Loucy (cell line): Measurements from ENCODE around the gene NXNL1.

Source experiments
- H2AFZ ChIP-seq: fragments of 200-600 bp; sonication (generic); 2 replicates; pipeline ENCODE4 v1.6.0; 2016; ENCODE audit warnings: antibody characterized with exemption, mild to moderate bottlenecking, low read length, moderate library complexity
- H3F3A ChIP-seq: fragments of 200-600 bp; 2 replicates; pipeline ENCODE4 v1.6.0; 2016; ENCODE audit warnings: antibody characterized with exemption, low read depth, mild to moderate bottlenecking
- H3K27me3 ChIP-seq: fragments of 200-600 bp; sonication (generic); 2 replicates; pipeline ENCODE4 v1.6.1; 2014; ENCODE audit warnings: low read length, mild to moderate bottlenecking; ENCODE audit not compliant: insufficient read depth, poor library complexity, severe bottlenecking
- H3K36me3 ChIP-seq: fragments of 200-600 bp; sonication (generic); 2 replicates; pipeline ENCODE4 v1.6.1; 2016; ENCODE audit warnings: low read length; ENCODE audit not compliant: insufficient read depth
- H3K4me1 ChIP-seq: fragments of 200-600 bp; sonication (generic); 2 replicates; pipeline ENCODE4 v1.5.1; 2014; ENCODE audit warnings: low read length, mild to moderate bottlenecking; ENCODE audit not compliant: insufficient read depth, poor library complexity, severe bottlenecking
- H3K4me2 ChIP-seq: fragments of 200-600 bp; sonication (generic); 2 replicates; pipeline ENCODE4 v1.6.0; 2014; ENCODE audit warnings: antibody characterized with exemption, low read length, low read depth, mild to moderate bottlenecking; ENCODE audit not compliant: poor library complexity, severe bottlenecking
- H3K4me3 ChIP-seq: fragments of 200-600 bp; sonication (generic); 2 replicates; pipeline ENCODE4 v1.5.1; 2014; ENCODE audit warnings: low read length, mild to moderate bottlenecking, mixed read lengths; ENCODE audit not compliant: poor library complexity, severe bottlenecking
- H3K79me2 ChIP-seq: fragments of 200-600 bp; sonication (generic); 2 replicates; pipeline ENCODE4 v1.6.1; 2014; ENCODE audit warnings: low read length; ENCODE audit not compliant: insufficient read depth
- H3K9ac ChIP-seq: fragments of 200-600 bp; sonication (generic); 2 replicates; pipeline ENCODE4 v1.6.0; 2014; ENCODE audit warnings: mild to moderate bottlenecking, low read depth, low read length, moderate library complexity; ENCODE audit not compliant: poor library complexity, severe bottlenecking
- H3K9me2 ChIP-seq: fragments of 200-600 bp; sonication (generic); replicated peaks from 2 replicates; pipeline ENCODE4 v1.6.1; 2016; ENCODE audit warnings: low read depth, low read length, mixed read lengths
- H3K9me3 ChIP-seq: fragments of 200-600 bp; sonication (generic); 2 replicates; pipeline ENCODE4 v1.6.1; 2014; ENCODE audit warnings: mild to moderate bottlenecking, antibody characterized with exemption, low read length, low read depth; ENCODE audit not compliant: insufficient read depth
- H4K20me1 ChIP-seq: fragments of 200-600 bp; sonication (generic); 2 replicates; pipeline ENCODE4 v1.6.0; 2014; ENCODE audit warnings: antibody characterized with exemption, low read length, mild to moderate bottlenecking; ENCODE audit not compliant: insufficient read depth, poor library complexity, severe bottlenecking
- EZH2phosphoT487 ChIP-seq: fragments of 200-600 bp; IDR thresholded peaks from 2 replicates; pipeline ENCODE4 v1.6.1; 2018; ENCODE audit warnings: antibody characterized with exemption, mild to moderate bottlenecking, moderate library complexity, borderline replicate concordance
- TF ChIP-seq, protein P1 (sequence below): fragments of 200-600 bp; sonication (generic); conservative IDR thresholded peaks from 2 replicates; pipeline ENCODE4 v1.5.1; 2014; ENCODE audit warnings: mild to moderate bottlenecking, antibody characterized with exemption, low read length

Gene NXNL1

DNA sequence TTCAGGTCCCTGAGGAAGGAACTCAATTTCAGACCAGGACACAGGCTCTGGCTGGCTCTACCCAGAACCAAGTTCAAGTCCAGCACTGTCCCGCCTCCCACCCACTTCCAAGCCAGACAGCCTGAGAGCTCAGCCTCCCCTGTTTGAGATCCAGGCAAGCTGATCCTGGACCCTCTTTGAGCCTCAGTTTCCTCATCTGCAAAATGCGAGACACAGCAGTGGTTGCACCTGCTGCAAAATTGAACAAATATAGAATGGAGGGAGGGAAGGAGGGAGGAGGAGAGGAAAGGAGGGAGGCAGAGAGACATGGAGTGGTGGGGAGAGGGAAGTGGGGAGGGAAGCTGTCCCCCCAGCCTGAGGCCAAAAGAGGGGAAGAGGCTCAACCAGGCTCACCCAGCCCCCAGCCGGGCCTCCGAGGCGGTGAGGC is 13.0 kb downstream of the NXNL1 start:
- Histone ChIP-seq H3K9ac (no peak overlapping the region), H2AFZ (no peak overlapping the region), H3F3A (peaks cover 4% of the 10 kb centered on the region; the same call in 1 of the 2 replicates), H3K4me3 (peak overlapping the region; percentile 40), H3K4me1 (peaks cover 12% of the 10 kb centered on the region), H3K9me3 (no peaks in the 10 kb centered on the region), H3K36me3 (no peaks in the 10 kb centered on the region), H3K27me3 (no peaks in the 10 kb centered on the region), H3K4me2 (peak overlapping the region; percentile 63), H4K20me1 (no peaks in the 10 kb centered on the region), H3K79me2 (no peaks in the 10 kb centered on the region), H3K9me2 (no peaks in the 10 kb centered on the region)
- TF ChIP-seq EZH2phosphoT487: no peak
- TF ChIP-seq, protein P1, sequence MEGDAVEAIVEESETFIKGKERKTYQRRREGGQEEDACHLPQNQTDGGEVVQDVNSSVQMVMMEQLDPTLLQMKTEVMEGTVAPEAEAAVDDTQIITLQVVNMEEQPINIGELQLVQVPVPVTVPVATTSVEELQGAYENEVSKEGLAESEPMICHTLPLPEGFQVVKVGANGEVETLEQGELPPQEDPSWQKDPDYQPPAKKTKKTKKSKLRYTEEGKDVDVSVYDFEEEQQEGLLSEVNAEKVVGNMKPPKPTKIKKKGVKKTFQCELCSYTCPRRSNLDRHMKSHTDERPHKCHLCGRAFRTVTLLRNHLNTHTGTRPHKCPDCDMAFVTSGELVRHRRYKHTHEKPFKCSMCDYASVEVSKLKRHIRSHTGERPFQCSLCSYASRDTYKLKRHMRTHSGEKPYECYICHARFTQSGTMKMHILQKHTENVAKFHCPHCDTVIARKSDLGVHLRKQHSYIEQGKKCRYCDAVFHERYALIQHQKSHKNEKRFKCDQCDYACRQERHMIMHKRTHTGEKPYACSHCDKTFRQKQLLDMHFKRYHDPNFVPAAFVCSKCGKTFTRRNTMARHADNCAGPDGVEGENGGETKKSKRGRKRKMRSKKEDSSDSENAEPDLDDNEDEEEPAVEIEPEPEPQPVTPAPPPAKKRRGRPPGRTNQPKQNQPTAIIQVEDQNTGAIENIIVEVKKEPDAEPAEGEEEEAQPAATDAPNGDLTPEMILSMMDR: no peak

DNA sequence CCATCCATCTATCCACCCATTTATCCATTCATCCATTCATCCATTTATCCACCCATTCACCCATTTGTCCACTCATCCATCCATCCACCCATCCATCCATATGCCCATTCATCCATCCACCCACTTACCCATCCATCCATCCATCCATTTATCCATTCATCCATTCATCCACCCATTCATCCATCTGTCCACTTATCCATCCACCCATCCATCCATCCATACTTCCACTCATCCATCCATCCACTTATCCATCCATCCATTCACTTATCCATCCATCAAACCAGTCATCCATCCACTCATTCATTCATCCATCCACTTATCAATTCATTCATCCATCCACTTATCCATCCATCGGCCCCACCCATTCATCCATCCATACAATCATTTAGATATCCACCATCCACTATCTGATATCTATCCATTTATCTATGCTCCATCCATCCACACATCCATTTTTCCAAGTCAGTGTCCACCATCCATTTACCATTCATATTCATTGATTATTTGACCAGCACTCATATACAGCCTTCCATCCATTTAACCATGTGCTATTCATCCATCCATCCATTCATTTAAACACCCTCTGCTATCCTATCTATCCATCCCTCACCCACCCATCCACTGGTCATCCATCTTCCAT is 15.1 kb downstream of the NXNL1 start:
- no peak overlapping the region for H3K9ac ChIP-seq
- no peak overlapping the region for H3K4me2 ChIP-seq
- no peaks in the 10 kb centered on the region for H3K27me3 ChIP-seq
- no peaks in the 10 kb centered on the region for H3K9me3 ChIP-seq
- H3K4me1 ChIP-seq: peaks cover 6% of the 10 kb centered on the region
- no peaks in the 10 kb centered on the region for H3K36me3 ChIP-seq
- H3K4me3 ChIP-seq: no peak overlapping the region
- H3K79me2 ChIP-seq: no peaks in the 10 kb centered on the region
- H3K9me2 ChIP-seq: no peaks in the 10 kb centered on the region
- TF ChIP-seq, protein P1: no peak
- no peak for TF ChIP-seq EZH2phosphoT487
- H3F3A ChIP-seq: peaks cover 4% of the 10 kb centered on the region; the same call in 1 of the 2 replicates
- H4K20me1 ChIP-seq: no peaks in the 10 kb centered on the region
- no peak overlapping the region for H2AFZ ChIP-seq

DNA sequence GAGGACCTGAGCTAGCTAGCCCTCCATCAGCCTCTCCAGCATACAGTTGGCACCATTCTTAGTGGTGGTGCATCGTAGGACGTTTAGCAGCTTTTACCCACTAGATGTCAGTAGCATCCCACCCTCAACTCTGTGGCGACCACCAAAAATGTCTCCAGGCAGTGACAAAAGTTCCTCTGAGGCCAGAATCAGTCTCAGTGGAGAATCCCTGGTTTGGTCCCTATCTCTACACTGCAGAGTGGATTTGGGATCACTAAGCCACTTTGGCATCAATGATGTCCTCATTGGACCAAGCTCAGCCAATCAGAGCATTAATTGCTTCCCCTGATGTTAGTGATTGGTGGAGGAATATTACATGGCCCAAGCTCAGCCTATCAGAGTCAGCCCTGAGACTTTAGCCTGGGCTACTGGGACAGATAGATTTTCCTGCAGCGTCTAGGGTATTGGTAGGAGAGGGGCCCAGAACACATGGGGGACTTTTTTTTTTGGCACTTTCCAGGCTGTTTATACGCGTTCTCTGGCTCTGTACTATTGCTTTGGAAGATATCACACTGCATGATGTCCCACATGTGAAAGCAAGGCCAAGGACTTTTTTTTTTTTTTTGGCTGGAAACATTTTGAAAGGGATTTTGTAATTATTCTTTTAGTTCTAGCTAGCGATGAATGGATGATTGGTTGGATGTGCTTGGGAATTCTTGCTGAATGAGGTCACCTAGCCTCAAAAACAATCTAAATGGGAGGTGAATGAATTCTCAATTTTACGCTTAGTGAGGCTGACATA is 19.3 kb downstream of the NXNL1 start:
- H3K36me3 ChIP-seq: no peaks in the 10 kb centered on the region

More for the DNA sequence above, 19.3 kb downstream of the NXNL1 start:
- Histone ChIP-seq H3K9ac (no peak overlapping the region), H2AFZ (no peak overlapping the region), H3K9me3 (no peaks in the 10 kb centered on the region), H3K79me2 (no peaks in the 10 kb centered on the region), H3K4me3 (no peak overlapping the region), H3K27me3 (no peaks in the 10 kb centered on the region), H4K20me1 (no peaks in the 10 kb centered on the region), H3K4me2 (no peak overlapping the region), H3K4me1 (no peaks in the 10 kb centered on the region), H3F3A (no peaks in the 10 kb centered on the region), H3K9me2 (no peaks in the 10 kb centered on the region)
- TF ChIP-seq, protein P1: peak; percentile 77
- TF ChIP-seq EZH2phosphoT487: no peak
